AG10803 (cell line): ENCODE data around the gene TINAGL1.

Experiments used
- DNase-seq: peaks from one replicate; pipeline ENCODE4 v3.0.0; 2010; ENCODE audit warnings: low read depth
- H3K4me3 ChIP-seq: 2 replicates; pipeline ENCODE4 v1.5.1; 2011; ENCODE audit warnings: mild to moderate bottlenecking, low read length, control low read depth
- CTCF ChIP-seq: conservative IDR thresholded peaks from 2 replicates; pipeline ENCODE4 v1.5.1; 2011; ENCODE audit warnings: mild to moderate bottlenecking, low read length, control low read depth, inconsistent platforms

Gene TINAGL1

GRCh38 chr1:31552489-31552888, 23.8 kb upstream of the TINAGL1 start:
- no peak for TF ChIP-seq CTCF
- no peak overlapping the region for H3K4me3 ChIP-seq
- DNase-seq = no peak

DNA sequence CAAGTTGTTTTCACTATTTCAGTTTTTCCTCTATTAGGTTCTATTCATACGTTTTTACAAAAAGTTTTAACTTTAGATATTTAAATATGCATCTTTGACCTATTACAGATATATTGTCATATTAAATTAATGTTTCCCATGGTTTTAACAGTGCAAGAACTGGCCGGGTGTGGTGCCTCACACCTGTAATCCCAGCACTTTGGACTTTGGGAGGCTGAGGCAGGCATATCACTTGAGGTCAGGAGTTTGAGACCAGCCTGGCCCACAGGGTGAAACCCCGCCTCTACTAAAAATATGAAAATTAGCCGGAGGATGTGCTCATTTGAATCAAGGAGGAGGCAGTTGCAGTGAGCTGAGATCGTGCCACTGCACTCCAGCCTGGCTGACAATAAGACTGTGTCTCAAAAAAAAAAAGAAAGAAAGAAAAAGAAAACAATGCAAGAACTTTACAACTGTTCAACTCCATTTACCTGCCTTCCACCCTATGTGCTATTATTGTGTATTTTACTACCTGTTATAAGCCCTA, 19.8 kb upstream of the TINAGL1 start:
- no peak for TF ChIP-seq CTCF

GRCh38 chr1:31559715-31560114, 16.6 kb upstream of the TINAGL1 start:
- DNase-seq = no peak
- TF ChIP-seq CTCF = no peak
- no peak overlapping the region for H3K4me3 ChIP-seq

More for the DNA sequence above, 19.8 kb upstream of the TINAGL1 start:
- H3K4me3 ChIP-seq = no peak overlapping the region
- DNase-seq = no peak

- no peak for TF ChIP-seq CTCF
- DNase-seq = no peak
- no peak overlapping the region for H3K4me3 ChIP-seq
Observed at GRCh38 chr1:31560394-31560793, 15.9 kb upstream of the TINAGL1 start.

DNA sequence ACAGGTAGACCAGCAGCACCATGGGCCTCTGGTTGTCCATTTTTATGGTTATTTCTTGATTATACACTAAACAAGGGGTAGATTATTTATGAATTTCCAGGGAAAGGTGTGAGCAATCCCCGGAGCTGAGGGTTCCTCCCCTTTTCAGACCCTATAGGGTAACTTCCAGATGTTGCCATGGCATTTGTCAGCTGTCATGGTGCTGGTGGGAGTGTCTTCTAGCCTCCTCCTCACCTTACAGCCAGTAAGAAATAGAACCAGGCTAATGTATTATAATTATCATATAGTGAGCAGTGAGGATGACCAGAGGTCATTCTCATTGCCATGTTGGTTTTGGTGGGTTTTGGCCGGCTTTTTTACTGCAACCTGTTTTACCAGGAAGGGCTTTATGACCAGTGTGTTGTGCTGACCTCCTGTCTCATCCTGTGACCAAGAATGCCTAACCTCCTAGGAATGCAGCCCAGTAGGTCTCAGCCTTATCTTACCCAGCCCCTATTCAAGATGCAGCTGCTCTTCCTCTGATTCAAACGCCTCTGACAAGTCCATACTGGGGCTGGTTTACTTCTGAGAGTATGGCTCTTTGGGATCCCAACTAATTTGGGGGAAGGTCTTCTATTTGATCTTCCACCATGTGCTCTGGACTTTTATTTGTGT, 13.5 kb upstream of the TINAGL1 start:
- DNase-seq = no peak
- H3K4me3 ChIP-seq = no peak overlapping the region
- no peak for TF ChIP-seq CTCF

DNA sequence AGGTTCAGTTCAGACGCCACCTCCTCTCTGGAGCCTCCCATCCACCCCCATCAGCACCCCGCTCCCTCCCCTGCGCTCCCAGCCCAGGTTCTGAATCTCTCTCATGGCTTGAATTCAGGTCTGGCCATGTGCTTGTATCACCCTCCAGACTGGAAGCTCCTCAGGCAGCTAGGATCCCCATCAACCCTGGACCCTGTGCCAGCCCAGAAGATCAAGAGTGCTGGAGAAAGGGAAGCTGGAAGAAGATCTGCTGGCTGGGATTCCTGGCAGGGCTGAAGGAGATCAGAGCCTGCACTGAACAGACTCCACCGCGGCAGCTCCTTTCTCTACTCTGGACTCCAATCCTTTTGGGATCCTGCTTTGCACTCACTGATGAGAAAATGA, 11.7 kb upstream of the TINAGL1 start:
- TF ChIP-seq CTCF = no peak
- H3K4me3 ChIP-seq = no peak overlapping the region
- DNase-seq = no peak

- no peak overlapping the region for H3K4me3 ChIP-seq
- no peak for TF ChIP-seq CTCF
- DNase-seq = peak; percentile 76
Observed at GRCh38 chr1:31567956-31568570, 8.3 kb upstream of the TINAGL1 start.
